ENCODE measurements around the gene CWC27. TPM values are rescaled to one million over a fixed set of nuclear protein-coding genes. Genes with fewer than 3 reads are reported as not detected.

CWC27 gene
- total and polyA plus RNA-seq, 8 donors, result 5.8 to 25.7 (median 14.3) TPM; not detected in 1

GRCh38 chr5:65021527-65022226, 252.9 kb downstream of the CWC27 start:
- H3K9me3 ChIP-seq, result no peaks in the 10 kb centered on the region
- WGBS, 5 donors, result 24 to 50% (median 41%) methylated on average over 1 of the region's 1 CpG
- H3K27ac ChIP-seq, result no peak overlapping the region
- no peak for TF ChIP-seq CTCF (IDR thresholded peaks at IDR 0.05)
- TF ChIP-seq POLR2AphosphoS5 (IDR thresholded peaks at IDR 0.05), result no peak
- no peak for TF ChIP-seq POLR2A (IDR thresholded peaks at IDR 0.05)
- TF ChIP-seq EP300 (IDR thresholded peaks at IDR 0.05), result no peak
- DNase-seq, result no peak
- H3K4me1 ChIP-seq, result no peaks in the 10 kb centered on the region
- intact Hi-C loops (cut with DNase I; ENCODE audit: low total_unique reads), result no loop called here
- no peak overlapping the region for H3K4me3 ChIP-seq
- no peaks in the 10 kb centered on the region for H3K27me3 ChIP-seq
- no peaks in the 10 kb centered on the region for H3K36me3 ChIP-seq

- intact Hi-C loops (cut with DNase I; ENCODE audit: low total_unique reads), result no loop called here
- H3K9me3 ChIP-seq, result no peaks in the 10 kb centered on the region
- no peak overlapping the region for H3K27ac ChIP-seq
- no peaks in the 10 kb centered on the region for H3K27me3 ChIP-seq
- TF ChIP-seq CTCF (IDR thresholded peaks at IDR 0.05) (no peak), EP300 (IDR thresholded peaks at IDR 0.05) (no peak), POLR2A (IDR thresholded peaks at IDR 0.05) (no peak), POLR2AphosphoS5 (IDR thresholded peaks at IDR 0.05) (no peak)
- no peak for DNase-seq
- no peaks in the 10 kb centered on the region for H3K4me1 ChIP-seq
- no peaks in the 10 kb centered on the region for H3K36me3 ChIP-seq
- H3K4me3 ChIP-seq, result no peak overlapping the region
Observed at GRCh38 chr5:65022932-65023331, 254.2 kb downstream of the CWC27 start.

- no peaks in the 10 kb centered on the region for H3K36me3 ChIP-seq
- TF ChIP-seq POLR2A (IDR thresholded peaks at IDR 0.05), result no peak
- no peak for TF ChIP-seq EP300 (IDR thresholded peaks at IDR 0.05)
- TF ChIP-seq CTCF (IDR thresholded peaks at IDR 0.05), result no peak
- TF ChIP-seq POLR2AphosphoS5 (IDR thresholded peaks at IDR 0.05), result no peak
- intact Hi-C loops (cut with DNase I; ENCODE audit: low total_unique reads), result no loop called here
- no peaks in the 10 kb centered on the region for H3K9me3 ChIP-seq
- no peak for DNase-seq
- H3K27me3 ChIP-seq, result no peaks in the 10 kb centered on the region
- H3K4me3 ChIP-seq, result no peak overlapping the region
- no peak overlapping the region for H3K27ac ChIP-seq
- 87 to 100% (median 96%) methylated on average over 1 of the region's 1 CpG for WGBS, 5 donors
- H3K4me1 ChIP-seq, result no peaks in the 10 kb centered on the region
Observed at GRCh38 chr5:65024681-65025080, 256.0 kb downstream of the CWC27 start.

GRCh38 chr5:65026816-65027548, 258.3 kb downstream of the CWC27 start:
- Histone ChIP-seq H3K27ac (no peak overlapping the region), H3K4me3 (no peak overlapping the region), H3K4me1 (no peaks in the 10 kb centered on the region), H3K36me3 (no peaks in the 10 kb centered on the region), H3K9me3 (no peaks in the 10 kb centered on the region), H3K27me3 (no peaks in the 10 kb centered on the region)
- TF ChIP-seq EP300 (IDR thresholded peaks at IDR 0.05) (no peak), POLR2AphosphoS5 (IDR thresholded peaks at IDR 0.05) (no peak), CTCF (IDR thresholded peaks at IDR 0.05) (no peak), POLR2A (IDR thresholded peaks at IDR 0.05) (no peak)
- intact Hi-C loops (cut with DNase I; ENCODE audit: low total_unique reads), result no loop called here
- WGBS, 5 donors, result 77 to 86% (median 77%) methylated on average over 3 of the region's 3 CpGs
- no peak for DNase-seq

Data from stomach (tissue), 9 donors.